Hematopoietic multipotent progenitor cell treated with erythropoietin and hydrocortisone succinate and interleukin-3 and kit ligand, for 4 days (in vitro differentiated cells): ENCODE data around the gene HCN1.
"Not testable (repeated sequence)": the region's sequence is repeated elsewhere in the genome, so short reads cannot be mapped to it uniquely, and the experiment has no call there.

ENCODE experiments used
- DNase-seq: peaks from one replicate; pipeline ENCODE4 v3.0.0-alpha.2; 2015

The HCN1 gene

DNA sequence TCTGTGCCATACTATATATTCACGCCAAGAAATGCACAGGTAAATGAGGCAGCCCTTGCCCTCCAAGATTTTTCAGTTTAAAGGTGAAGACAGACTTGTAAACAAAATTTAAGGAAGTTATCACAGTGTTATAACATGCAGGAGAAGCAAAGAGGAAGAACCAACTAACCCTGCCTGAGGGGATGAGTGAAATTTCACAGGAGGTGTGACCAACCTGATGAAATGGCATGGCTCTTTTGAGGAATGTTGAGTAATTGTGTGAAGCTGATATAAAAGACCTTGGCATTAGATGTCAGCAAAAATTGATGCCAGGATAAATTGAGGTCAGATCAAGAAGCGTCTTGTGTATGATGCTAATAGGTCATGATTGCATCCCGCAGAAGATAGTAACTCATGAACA lies 86.5 kb downstream of the HCN1 start:
- DNase-seq: no peak

GRCh38 chr5:45604092-45604491 lies 92.1 kb downstream of the HCN1 start:
- DNase-seq: no peak

DNA sequence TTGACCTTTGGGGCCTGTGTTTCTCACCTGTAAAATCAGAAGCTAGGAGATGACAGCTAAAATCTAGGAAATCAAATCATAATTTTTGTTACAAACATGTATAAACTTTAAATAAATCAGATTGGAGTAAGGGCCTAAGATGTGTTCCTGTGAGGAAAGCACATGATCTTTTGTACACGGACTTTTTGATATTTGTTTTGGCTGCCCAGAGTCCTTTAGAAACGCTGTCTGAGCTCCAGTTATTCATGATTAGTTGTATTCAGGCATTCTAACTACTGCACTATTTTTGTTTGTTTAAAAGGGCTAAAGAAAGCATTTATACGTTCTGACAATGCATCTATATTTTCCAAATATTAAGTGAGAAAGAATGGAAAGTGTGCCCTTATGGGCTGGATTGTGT lies 94.8 kb downstream of the HCN1 start:
- DNase-seq: no peak

GRCh38 chr5:45596320-45596719 lies 99.9 kb downstream of the HCN1 start:
- no peak for DNase-seq

GRCh38 chr5:45586001-45586400 lies 110.2 kb downstream of the HCN1 start:
- DNase-seq: not testable (repeated sequence)

- DNase-seq: no peak
Measured at GRCh38 chr5:45578270-45578669, 117.9 kb downstream of the HCN1 start.

GRCh38 chr5:45568813-45569212 lies 127.4 kb downstream of the HCN1 start:
- DNase-seq: no peak

GRCh38 chr5:45542421-45542820 lies 153.8 kb downstream of the HCN1 start:
- DNase-seq: no peak

DNA sequence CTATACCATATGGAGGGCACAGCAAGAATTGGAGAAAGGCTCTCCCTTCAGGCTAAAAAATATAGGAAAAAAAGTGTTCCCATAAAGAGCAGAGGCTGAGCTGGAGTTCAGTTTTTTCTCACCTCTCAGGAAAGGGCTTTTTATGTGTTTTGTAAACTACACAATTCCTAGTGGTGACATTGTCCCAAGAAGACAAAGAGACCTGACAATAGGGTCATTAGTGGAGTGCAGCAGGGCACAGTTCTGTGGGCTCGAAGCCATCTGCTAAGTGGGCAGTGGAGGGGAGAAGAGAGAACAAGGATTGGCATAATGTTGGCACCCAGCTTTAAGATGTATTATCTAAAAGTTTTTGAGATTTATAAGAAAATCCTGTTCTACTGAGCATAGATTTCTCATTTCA lies 162.5 kb downstream of the HCN1 start:
- DNase-seq: no peak

DNA sequence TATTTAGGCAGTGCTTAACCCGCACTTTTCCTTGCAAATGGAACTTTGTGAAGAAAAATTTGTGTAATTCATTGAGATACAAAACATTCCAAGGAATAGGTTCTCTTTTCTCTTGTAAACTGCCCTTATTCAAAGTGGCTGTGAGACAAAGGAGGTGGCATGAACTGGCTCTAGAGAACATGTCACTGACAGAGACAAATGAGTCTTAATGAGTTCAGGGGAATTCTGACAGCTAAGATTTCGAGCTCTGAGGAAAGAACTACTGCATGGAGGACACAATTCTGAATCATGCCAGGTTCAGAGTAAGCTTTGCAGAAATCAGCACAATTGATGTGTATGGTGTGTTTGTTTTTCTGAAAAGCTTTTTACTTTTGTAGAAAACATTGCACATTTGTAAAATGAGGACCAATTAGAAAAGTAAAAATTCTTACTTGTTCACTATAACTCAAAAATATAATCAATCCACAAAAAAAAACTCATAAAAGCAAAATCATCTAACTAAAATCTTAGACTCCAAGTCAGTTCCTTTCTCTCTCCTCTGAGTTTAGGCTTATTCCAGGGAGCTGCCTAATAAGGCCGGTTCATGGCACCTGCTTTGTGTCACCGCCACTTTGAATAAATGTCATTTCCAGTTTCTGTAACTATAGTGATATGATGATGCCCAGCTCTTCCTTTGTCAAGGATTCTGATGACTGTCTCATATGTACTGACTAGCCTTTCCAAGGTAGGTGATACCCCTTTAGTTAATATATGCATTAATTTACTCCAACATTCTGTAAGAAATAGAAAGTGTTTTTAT lies 163.2 kb downstream of the HCN1 start:
- DNase-seq: no peak

- peak; percentile 33 for DNase-seq
Measured at GRCh38 chr5:45521067-45521466, 175.1 kb downstream of the HCN1 start.

DNA sequence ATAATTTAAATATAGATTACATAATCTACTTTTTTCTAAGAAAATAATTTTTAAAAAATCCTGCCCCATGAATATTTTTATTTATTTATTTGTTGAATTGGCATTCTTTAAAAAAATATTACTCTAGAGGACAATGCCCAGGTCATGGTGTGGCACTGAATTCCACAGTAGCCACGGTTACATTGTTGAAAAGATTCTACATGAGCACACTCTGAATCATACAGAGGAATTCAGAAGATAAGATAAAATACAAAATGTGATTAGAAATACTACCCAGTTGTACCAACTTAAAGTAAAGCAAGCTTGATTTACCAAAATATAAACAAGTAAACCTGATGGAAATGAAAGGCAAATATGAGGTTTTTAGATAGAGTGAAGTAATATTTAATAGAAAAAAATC lies 183.7 kb downstream of the HCN1 start:
- DNase-seq: no peak

DNA sequence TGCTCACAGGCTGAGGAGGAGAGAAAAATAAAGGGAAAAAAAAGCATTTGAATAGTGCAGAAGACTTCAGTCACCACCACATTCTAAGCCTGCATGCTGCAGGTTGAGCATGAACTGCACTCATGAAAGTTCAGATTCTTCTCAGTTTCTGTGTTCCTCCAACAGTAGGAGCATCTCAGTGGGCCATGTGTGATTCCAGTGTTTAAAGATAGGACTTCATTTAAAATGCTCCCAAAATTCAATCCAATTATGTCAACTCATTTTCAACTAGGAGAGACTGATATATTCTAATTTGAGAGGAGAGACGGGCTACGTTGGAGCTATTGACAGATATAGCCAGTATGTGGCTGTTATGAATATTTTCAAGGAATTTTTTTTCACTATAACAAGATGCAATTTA lies 186.8 kb downstream of the HCN1 start:
- no peak for DNase-seq

DNA sequence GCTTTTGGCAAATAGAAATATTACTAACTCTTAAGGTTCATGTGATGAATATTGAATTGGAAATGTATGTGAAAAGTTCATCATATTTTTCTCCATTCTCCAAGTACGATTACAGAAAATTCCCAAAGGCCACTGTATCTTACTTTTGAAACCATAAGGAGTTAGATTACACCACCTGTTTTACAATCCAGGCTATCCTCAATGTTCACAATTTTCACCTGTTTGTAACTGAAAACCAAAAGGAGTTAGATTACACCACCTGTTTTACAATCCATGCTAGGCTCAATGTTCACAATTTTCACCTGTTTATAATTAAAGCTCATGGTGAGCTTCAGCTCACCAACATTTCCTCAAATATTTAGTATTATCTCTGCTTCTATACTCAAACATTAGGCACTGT lies 188.0 kb downstream of the HCN1 start:
- no peak for DNase-seq

GRCh38 chr5:45507178-45507577 lies 189.0 kb downstream of the HCN1 start:
- DNase-seq: no peak

DNA sequence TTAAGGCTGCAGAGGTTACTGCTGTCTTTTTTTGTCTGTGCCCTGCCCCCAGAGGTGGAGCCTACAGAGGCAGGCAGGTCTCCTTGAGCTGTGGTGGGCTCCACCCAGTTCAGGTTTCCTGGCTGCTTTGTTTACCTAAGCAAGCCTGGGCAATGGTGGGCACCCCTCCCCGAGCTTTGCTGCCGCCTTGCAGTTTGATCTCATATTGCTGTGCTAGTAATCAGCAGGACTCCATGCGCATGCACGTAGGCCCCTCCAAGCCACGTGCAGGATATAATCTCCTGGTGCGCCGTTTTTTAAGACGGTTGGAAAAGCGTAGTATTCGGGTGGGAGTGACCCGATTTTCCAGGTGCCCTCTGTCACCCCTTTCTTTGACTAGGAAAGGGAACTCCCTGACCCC lies 197.2 kb downstream of the HCN1 start:
- not testable (repeated sequence) for DNase-seq

DNA sequence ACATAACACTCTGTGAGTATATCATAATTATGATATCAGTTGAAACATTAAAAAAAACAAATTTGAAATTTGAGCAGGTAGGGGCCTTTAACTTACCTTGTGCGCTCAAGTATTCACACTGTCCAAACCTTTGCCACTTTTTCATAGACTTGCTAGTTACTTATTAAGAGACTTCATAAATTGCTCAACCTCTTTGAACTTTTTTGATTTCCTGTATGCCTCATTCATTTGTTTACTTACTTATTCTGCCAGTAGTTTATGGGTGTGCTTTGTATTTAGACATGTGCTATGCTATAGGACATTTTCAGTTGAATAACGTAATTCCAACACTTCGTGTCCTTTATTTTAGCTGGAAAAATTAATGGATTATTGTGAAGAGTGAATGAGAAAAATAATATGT lies 204.8 kb downstream of the HCN1 start:
- no peak for DNase-seq

- no peak for DNase-seq
Measured at GRCh38 chr5:45484781-45485180, 211.4 kb downstream of the HCN1 start.

GRCh38 chr5:45454114-45454513 lies 242.1 kb downstream of the HCN1 start:
- DNase-seq: peak; percentile 5

DNA sequence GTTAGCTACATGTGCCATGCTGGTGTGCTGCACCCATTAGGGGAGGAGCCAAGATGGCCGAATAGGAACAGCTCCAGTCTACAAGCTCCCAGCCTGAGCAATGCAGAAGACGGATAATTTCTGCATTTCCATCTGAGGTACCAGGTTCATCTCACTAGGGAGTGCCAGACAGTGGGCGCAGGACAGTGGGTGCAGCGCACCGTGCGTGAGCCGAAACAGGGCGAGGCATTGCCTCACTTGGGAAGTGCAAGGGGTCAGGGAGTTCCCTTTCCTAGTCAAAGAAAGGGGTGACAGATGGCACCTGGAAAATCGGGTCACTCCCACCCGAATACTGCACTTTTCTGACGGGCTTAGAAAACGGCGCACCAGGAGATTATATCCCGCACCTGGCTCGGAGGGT lies 251.3 kb downstream of the HCN1 start:
- DNase-seq: not testable (repeated sequence)

- DNase-seq: no peak
Measured at GRCh38 chr5:45440466-45440865, 255.7 kb downstream of the HCN1 start.

- DNase-seq: no peak
Measured at GRCh38 chr5:45437752-45438151, 258.4 kb downstream of the HCN1 start.

DNA sequence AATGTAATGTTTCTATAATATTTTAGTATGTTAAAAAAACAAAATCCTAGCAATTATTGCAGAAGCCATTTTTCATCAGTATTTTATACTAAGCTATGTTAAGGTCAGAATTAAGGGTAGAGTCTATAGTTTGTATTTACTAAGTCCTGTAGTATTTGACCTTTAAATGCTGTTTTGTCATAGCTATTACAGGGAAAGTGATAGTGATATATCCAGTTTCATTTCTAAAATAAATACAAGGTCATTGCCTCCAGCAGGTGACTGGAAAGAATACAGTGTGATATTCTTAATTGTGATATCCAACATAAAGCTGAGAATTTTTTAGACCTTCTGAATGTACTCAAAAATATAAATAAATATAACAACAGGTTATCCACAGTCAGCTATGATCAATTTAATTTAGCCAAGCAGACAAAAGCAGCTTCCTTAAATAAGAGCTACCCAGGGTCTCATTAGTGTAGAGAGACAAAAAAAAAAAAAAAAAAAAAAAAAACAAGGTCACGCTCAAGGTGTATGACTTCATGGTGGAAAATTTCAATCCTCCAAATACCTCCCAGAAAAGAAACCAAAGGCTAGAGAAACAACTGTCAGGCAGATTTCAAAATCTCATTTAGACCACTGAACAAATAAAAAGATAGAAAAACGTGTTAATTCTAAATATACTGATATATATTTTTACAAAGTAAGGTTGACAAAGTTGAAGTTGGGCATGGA lies 278.7 kb downstream of the HCN1 start:
- no peak for DNase-seq
